Lung (tissue), 12 donors: Measurements from ENCODE around the gene TBC1D17. TPM values are rescaled to one million over a fixed set of nuclear protein-coding genes. Genes with fewer than 3 reads are reported as not detected.

Experiments used
- ATAC-seq: fragments of 200-7000 bp; cut with Tn5 transposase; one replicate; pipeline ENCODE4 v1.9.1; 2020; ENCODE audit warnings: moderate number of reproducible peaks; ENCODE audit not compliant: insufficient read depth, low FRiP score
- DNase-seq, 3 donors: peaks; one replicate each; pipeline ENCODE4 v3.0.0-alpha.2; 2013 to 2017
- H3K27ac ChIP-seq, 2 donors: one replicate each; pipeline ENCODE4 v1.5.1; 2013; ENCODE audit warnings: mild to moderate bottlenecking in 2 of 2, moderate library complexity in 2 of 2, control low read depth in 1 of 2, inconsistent platforms in 1 of 2, low read depth in 1 of 2, low read length in 1 of 2
- H3K27me3 ChIP-seq, 3 donors: one replicate each; pipeline ENCODE4 v1.5.1; 2013; ENCODE audit warnings: low read length in 2 of 3; ENCODE audit not compliant: control insufficient read depth in 3 of 3, insufficient read depth in 3 of 3
- H3K36me3 ChIP-seq, 4 donors: one replicate each; pipeline ENCODE4 v1.5.1; 2013; ENCODE audit warnings: low read length in 4 of 4, mild to moderate bottlenecking in 1 of 4, moderate library complexity in 1 of 4; ENCODE audit not compliant: control insufficient read depth in 4 of 4, insufficient read depth in 4 of 4
- H3K4me1 ChIP-seq, 5 donors: one replicate each; pipeline ENCODE4 v1.5.1; 2013; ENCODE audit warnings: low read length in 5 of 5, mild to moderate bottlenecking in 2 of 5, moderate library complexity in 1 of 5; ENCODE audit not compliant: control insufficient read depth in 5 of 5, insufficient read depth in 5 of 5
- H3K4me3 ChIP-seq: one replicate; pipeline ENCODE4 v1.5.1; 2013; ENCODE audit warnings: mild to moderate bottlenecking, control low read depth, moderate library complexity
- H3K9ac ChIP-seq, 2 donors: one replicate each; pipeline ENCODE4 v1.5.1; 2013; ENCODE audit warnings: low read length in 2 of 2, control low read depth in 1 of 2; ENCODE audit not compliant: insufficient read depth in 1 of 2
- H3K9me3 ChIP-seq, 4 donors: one replicate each; pipeline ENCODE4 v1.5.1; 2013; ENCODE audit warnings: low read length in 3 of 4, mild to moderate bottlenecking in 1 of 4, moderate library complexity in 1 of 4; ENCODE audit not compliant: control insufficient read depth in 4 of 4, insufficient read depth in 3 of 4
- WGBS, 2 donors: extraction: QIAGEN DNeasy Blood & Tissue Kit; methylation state at CpG; one replicate each; pipeline ENCODE4 v1.1.7; 2013; 5-methylcytosine and 5-hydroxymethylcytosine counted together
- polyA plus RNA-seq, 2 donors: library from polyadenylated mRNA; stranded (reverse); fragments of 200-250 nt; gene quantifications; one replicate each; pipeline ENCODE4 v1.2.1, GENCODE V29; 2013
- total RNA-seq, 2 donors: library from RNA; depleted of rRNA in 1 of 2; stranded (reverse); fragments of >200 nt in 1 of 2; gene quantifications; one replicate each; pipeline ENCODE4 v1.2.1, GENCODE V29; 2014 to 2021
- TF ChIP-seq, protein P1 (sequence below): IDR thresholded peaks from 2 replicates; pipeline ENCODE4 v1.5.1; 2012; ENCODE audit warnings: mild to moderate bottlenecking; ENCODE audit errors: control extremely low read depth, extremely low read depth
- donor health status: control.
- donor health status: control.
- donor health status: Bipolar disorder and iron deficiency.
- donor health status: healthy.
- donor health status: DM: yes; HTN: yes; CAD: no.

The TBC1D17 gene
- total and polyA plus RNA-seq, 4 donors: 23.3 to 52.9 (median 32.4) TPM

DNA sequence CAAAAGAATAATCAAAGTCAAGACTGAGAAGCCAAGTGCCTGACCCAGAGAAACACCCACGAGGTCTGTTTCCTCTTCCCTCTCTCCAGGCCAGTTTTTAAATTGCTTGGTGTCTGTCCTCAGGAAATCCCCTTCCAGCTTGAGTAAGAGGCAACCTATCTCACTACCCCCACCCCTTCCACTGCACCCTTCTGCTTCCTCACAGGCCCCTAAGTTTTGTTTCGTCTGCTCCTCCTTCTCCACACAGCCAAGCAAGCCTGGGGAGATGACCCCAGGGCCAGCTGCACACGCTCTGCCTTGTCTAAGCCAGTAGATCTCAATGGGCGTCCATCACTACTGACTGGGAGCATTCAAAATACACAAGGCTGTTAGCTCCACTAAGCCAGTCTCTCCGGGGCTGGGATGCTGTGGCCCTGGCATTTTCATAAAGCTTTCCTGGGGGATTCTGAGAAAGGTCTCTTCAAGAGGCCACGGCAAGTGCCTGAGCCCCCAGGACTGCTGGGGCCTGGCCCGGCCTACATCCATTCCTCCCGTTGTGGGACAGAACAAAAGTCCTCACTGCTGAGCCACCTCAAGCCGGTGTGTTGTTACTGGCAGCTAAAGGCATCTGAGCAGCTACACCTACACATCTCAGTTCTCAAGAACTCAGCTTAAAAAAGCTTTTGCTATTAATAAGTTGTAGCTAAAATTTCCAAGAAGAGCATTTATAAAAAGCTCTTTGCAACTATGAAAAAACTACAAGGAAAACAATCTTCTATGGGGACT is 34.1 kb downstream of the TBC1D17 start:
- no peak overlapping the region for H3K4me3 ChIP-seq
- peak overlapping the region in 1 of 2 donors; percentile 2 for H3K27ac ChIP-seq
- H3K4me1 ChIP-seq: peaks cover 0 to 3% (median 0%) of the 10 kb centered on the region in 5 donors
- H3K9me3 ChIP-seq: no peaks in the 10 kb centered on the region
- WGBS, 2 donors: 56 to 57% methylated on average over 9 of the region's 9 CpGs
- peaks cover 10 to 47% (median 38%) of the 10 kb centered on the region in 4 donors for H3K36me3 ChIP-seq
- H3K9ac ChIP-seq: no peak overlapping the region
- peak in 1 of 3 donors; percentile 18 for DNase-seq
- ATAC-seq: peak; percentile 31
- TF ChIP-seq, protein P1, sequence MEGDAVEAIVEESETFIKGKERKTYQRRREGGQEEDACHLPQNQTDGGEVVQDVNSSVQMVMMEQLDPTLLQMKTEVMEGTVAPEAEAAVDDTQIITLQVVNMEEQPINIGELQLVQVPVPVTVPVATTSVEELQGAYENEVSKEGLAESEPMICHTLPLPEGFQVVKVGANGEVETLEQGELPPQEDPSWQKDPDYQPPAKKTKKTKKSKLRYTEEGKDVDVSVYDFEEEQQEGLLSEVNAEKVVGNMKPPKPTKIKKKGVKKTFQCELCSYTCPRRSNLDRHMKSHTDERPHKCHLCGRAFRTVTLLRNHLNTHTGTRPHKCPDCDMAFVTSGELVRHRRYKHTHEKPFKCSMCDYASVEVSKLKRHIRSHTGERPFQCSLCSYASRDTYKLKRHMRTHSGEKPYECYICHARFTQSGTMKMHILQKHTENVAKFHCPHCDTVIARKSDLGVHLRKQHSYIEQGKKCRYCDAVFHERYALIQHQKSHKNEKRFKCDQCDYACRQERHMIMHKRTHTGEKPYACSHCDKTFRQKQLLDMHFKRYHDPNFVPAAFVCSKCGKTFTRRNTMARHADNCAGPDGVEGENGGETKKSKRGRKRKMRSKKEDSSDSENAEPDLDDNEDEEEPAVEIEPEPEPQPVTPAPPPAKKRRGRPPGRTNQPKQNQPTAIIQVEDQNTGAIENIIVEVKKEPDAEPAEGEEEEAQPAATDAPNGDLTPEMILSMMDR: no peak
- no peaks in the 10 kb centered on the region for H3K27me3 ChIP-seq

DNA sequence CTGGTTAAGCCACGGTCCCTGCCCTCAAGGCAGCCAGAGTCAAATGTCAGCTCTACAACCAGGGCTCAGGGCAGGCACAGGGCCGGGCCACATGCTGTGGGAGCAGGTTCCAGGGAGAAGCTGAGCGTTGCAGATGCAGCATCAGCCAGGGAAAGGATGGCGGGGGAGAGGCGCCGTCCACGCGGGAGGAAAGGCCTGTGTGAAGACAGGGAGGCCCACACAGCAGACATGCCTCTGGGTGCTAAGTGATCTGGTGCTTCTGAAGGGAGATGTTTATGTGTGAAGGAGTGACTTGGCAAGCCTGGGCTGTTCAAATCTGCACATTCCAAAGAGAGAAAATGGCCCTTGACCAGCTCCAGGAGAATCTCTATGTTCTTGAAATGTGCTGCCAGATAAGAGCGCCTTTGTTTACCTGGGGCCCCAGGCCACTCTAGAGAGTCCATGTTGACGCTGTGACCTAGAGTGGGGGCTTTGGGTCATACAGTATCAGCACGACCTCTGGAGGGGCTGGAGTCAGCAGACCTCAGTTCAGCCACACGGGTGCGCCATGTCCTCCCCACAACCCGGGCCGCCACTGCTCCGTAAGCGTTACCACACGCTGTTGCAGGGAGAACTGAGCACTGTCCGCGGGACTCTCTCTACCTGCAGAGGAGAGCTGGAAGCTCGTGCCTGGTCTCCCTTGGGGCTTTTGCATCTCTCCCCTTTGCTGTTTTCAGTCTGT is 35.6 kb downstream of the TBC1D17 start:
- DNase-seq (peak; percentile 11 to 41 (median 41)), ATAC-seq (no peak)
- H3K9ac ChIP-seq: no peak overlapping the region
- TF ChIP-seq, protein P1: no peak
- WGBS, 2 donors: 74 to 81% methylated on average over 21 of the region's 21 CpGs
- no peaks in the 10 kb centered on the region for H3K9me3 ChIP-seq
- H3K4me3 ChIP-seq: no peak overlapping the region
- H3K27me3 ChIP-seq: no peaks in the 10 kb centered on the region
- peak overlapping the region in 1 of 2 donors; percentile 11 for H3K27ac ChIP-seq
- H3K36me3 ChIP-seq: peaks cover 10 to 43% (median 31%) of the 10 kb centered on the region in 4 donors
- H3K4me1 ChIP-seq: peaks cover 0 to 3% (median 0%) of the 10 kb centered on the region in 5 donors

DNA sequence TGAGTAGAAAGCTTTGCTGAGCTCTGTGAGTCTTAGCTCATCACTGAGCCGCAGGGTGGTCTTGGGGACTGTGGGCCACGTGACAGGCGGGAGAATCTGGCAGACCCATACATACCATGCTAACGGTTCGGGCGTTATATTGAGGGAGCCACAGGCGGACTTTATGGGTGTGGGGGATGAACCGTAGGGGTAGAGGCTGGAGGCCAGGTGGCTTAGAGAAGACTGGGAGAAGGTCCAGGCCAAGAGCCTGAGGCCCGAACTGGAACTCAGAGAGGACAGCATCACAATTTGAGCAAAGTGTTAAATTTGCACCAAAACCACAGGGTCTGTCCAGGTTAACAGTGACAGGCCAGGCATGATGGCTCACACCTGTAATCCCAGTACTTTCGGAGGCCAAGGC is 36.2 kb downstream of the TBC1D17 start:
- H3K36me3 ChIP-seq: peaks cover 10 to 43% (median 26%) of the 10 kb centered on the region in 4 donors
- TF ChIP-seq, protein P1: no peak
- no peaks in the 10 kb centered on the region for H3K9me3 ChIP-seq
- no peak overlapping the region for H3K9ac ChIP-seq
- no peak overlapping the region for H3K4me3 ChIP-seq
- no peak for DNase-seq
- 90 to 94% methylated on average over 10 of the region's 10 CpGs for WGBS, 2 donors
- ATAC-seq: no peak
- H3K27me3 ChIP-seq: no peaks in the 10 kb centered on the region
- no peak overlapping the region for H3K27ac ChIP-seq
- H3K4me1 ChIP-seq: peaks cover 0 to 3% (median 0%) of the 10 kb centered on the region in 5 donors
